ENCODE data around the gene SP8.

DNA sequence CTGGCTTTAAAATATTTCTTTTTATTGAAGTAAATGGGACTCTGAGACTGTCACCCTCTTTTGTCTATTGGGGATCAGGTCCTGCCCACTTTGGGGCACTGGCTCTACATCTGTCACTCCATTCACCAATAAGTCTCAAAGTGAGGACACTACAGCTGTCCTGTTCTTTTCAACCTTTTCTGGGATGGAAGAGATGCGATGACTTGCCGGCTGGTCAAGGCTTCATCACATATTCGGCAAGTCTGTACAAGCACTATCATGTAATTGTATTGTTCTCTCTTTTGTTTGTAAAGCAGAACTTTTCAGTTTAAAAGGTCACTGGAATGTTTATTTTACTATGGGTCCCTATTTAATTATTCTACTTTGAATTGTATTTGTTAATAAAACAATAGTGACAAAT, 17.7 kb upstream of the SP8 start:
- TF ChIP-seq POLR2A (IDR thresholded peaks at IDR 0.05) (no peak), CTCF (IDR thresholded peaks at IDR 0.05) (no peak), POLR2AphosphoS5 (IDR thresholded peaks at IDR 0.05) (no peak)

All from stomach (tissue), 4 donors.